HG03025 (cell line): ENCODE data around the gene CPNE9.

Experiments
- ATAC-seq: cut with Tn5 transposase; IDR thresholded peaks from one replicate; pipeline ENCODE4 v1.9.1; 2021; ENCODE audit warnings: mild to moderate bottlenecking, moderate library complexity; ENCODE audit not compliant: unreplicated experiment, low FRiP score

The CPNE9 gene

GRCh38 chr3:9686050-9686550 lies 17.5 kb upstream of the CPNE9 start:
- no peak for ATAC-seq

- ATAC-seq, result no peak
Measured at GRCh38 chr3:9686703-9687102, 16.9 kb upstream of the CPNE9 start.

GRCh38 chr3:9687514-9687913 lies 16.1 kb upstream of the CPNE9 start:
- ATAC-seq, result no peak

GRCh38 chr3:9688961-9689360 lies 14.7 kb upstream of the CPNE9 start:
- no peak for ATAC-seq

GRCh38 chr3:9689757-9690156 lies 13.9 kb upstream of the CPNE9 start:
- ATAC-seq, result no peak

- ATAC-seq, result peak; percentile 68
Measured at GRCh38 chr3:9690451-9691450, 12.9 kb upstream of the CPNE9 start.

GRCh38 chr3:9691636-9692035 lies 12.0 kb upstream of the CPNE9 start:
- ATAC-seq, result no peak

GRCh38 chr3:9692416-9692815 lies 11.2 kb upstream of the CPNE9 start:
- no peak for ATAC-seq

- ATAC-seq, result no peak
Measured at GRCh38 chr3:9695345-9695744, 8.3 kb upstream of the CPNE9 start.

GRCh38 chr3:9695746-9696145 lies 7.9 kb upstream of the CPNE9 start:
- ATAC-seq, result no peak

GRCh38 chr3:9696480-9697220 lies 7.0 kb upstream of the CPNE9 start:
- no peak for ATAC-seq

GRCh38 chr3:9697892-9698291 lies 5.7 kb upstream of the CPNE9 start:
- ATAC-seq, result no peak

- no peak for ATAC-seq
Measured at GRCh38 chr3:9698293-9698692, 5.3 kb upstream of the CPNE9 start.

- ATAC-seq, result no peak
Measured at GRCh38 chr3:9700536-9700935, 3.1 kb upstream of the CPNE9 start.

GRCh38 chr3:9701006-9701405 lies 2.6 kb upstream of the CPNE9 start:
- ATAC-seq, result no peak

- no peak for ATAC-seq
Measured at GRCh38 chr3:9701711-9702110, 1.9 kb upstream of the CPNE9 start.

- no peak for ATAC-seq
Measured at GRCh38 chr3:9703240-9703639, 393 bp upstream of the CPNE9 start.

GRCh38 chr3:9704347-9705322 lies 1.0 kb downstream of the CPNE9 start:
- ATAC-seq, result no peak

GRCh38 chr3:9710174-9710739 lies 6.6 kb downstream of the CPNE9 start:
- no peak for ATAC-seq

GRCh38 chr3:9712415-9712814 lies 8.8 kb downstream of the CPNE9 start:
- no peak for ATAC-seq
